ENCODE measurements around the gene PCIF1. TPM values are rescaled to one million over a fixed set of nuclear protein-coding genes. Genes with fewer than 3 reads are reported as not detected.
A peak's percentile ranks its signal among the peaks of the same experiment; 100 is the strongest.
"Not testable (repeated sequence)": the region's sequence is repeated elsewhere in the genome, so short reads cannot be mapped to it uniquely, and the experiment has no call there.

Gene PCIF1
- total and polyA plus RNA-seq, 9 of the 15 experiments (the other 6 are each of a cell fraction or from before 2014, with no cell fraction given), result 5.8 to 29.4 (median 11.3) TPM

- H3K4me2 ChIP-seq (ENCODE audit: insufficient read depth, low read length); H3K27ac ChIP-seq (ENCODE audit: extremely low read depth, low read depth, low read length); H3K36me3 ChIP-seq (ENCODE audit: control insufficient read depth, insufficient read depth, low read length); H3K9me1 ChIP-seq (ENCODE audit: control insufficient read depth, insufficient read depth, low read length); H2AFZ ChIP-seq (ENCODE audit: low read depth, low read length); in situ Hi-C loops (cut with MboI); BruUV-seq (replicated peaks); DNase-seq (ENCODE audit: extremely low read depth in 1 of 4, low spot score in 3 of 4); H3K27me3 ChIP-seq (ENCODE audit: control insufficient read depth in 2 of 2, insufficient read depth in 2 of 2, low read length in 2 of 2); H3K9me3 ChIP-seq (replicated peaks; ENCODE audit: control insufficient read depth, insufficient read depth, low read depth, low read length); CTCF ChIA-PET (ENCODE audit: low intra/inter-chr PET ratio); H3K9ac ChIP-seq (ENCODE audit: insufficient read depth in 1 of 2, low read depth in 2 of 2, low read length in 2 of 2); H3K79me2 ChIP-seq (ENCODE audit: control insufficient read depth, insufficient read depth, low read length); ATAC-seq; FAIRE-seq; H4K20me1 ChIP-seq (replicated peaks; ENCODE audit: control insufficient read depth, insufficient read depth, low read length); intact Hi-C loops (cut with micrococcal nuclease); POLR2A ChIA-PET; H3K4me3 ChIP-seq: not testable (repeated sequence)
- 4% methylated on average over 6 of the region's 6 CpGs for WGBS (ENCODE audit: insufficient coverage, low coverage, missing lambda C conversion rate)
- H3K4me1 ChIP-seq (replicated peaks in 1 of 2; ENCODE audit: control insufficient read depth in 2 of 2, insufficient read depth in 2 of 2, low read length in 2 of 2), result peaks cover 4 to 19% of the 10 kb centered on the region in 2 experiments; a peak in 4 of 5 replicates
Measured at GRCh38 chr20:45988830-45989229, 54.3 kb downstream of the PCIF1 start.

DNA sequence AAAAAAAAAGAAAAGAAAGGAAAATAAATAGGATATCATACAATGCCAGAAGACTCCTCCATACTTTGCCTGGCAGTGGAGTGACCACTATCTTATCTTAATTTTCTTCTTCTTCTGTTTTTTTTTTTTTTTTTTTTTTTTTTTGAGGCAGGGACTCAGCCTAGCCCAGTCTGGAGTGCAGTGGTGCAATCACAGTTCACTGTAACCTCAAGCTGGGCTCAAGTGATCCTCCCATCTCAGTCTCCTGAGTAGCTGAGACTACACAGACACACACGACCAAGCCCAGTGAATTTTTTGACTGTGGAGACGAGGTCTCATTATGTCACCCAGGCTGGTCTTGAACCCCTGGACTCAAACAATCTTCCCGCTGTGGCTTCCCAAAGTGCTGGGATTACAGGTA, 57.1 kb downstream of the PCIF1 start:
- intact Hi-C loops (cut with micrococcal nuclease), result no loop called here
- H3K4me1 ChIP-seq (replicated peaks in 1 of 2; ENCODE audit: control insufficient read depth in 2 of 2, insufficient read depth in 2 of 2, low read length in 2 of 2), result peaks cover 2 to 12% of the 10 kb centered on the region in 2 experiments; a peak in 3 of 5 replicates
- H3K27me3 ChIP-seq (ENCODE audit: control insufficient read depth in 2 of 2, insufficient read depth in 2 of 2, low read length in 2 of 2), result peaks cover under 1 to 8% of the 10 kb centered on the region in 2 experiments; a peak in 2 of 5 replicates
- 11% methylated on average over 3 of the region's 3 CpGs for WGBS (ENCODE audit: insufficient coverage, low coverage, missing lambda C conversion rate)
- FAIRE-seq, result no peak
- in situ Hi-C loops (cut with MboI), result no loop called here
- no peak for DNase-seq (ENCODE audit: extremely low read depth in 1 of 4, low spot score in 3 of 4)
- POLR2A ChIA-PET, result no interaction called here
- H3K9me3 ChIP-seq (replicated peaks; ENCODE audit: control insufficient read depth, insufficient read depth, low read depth, low read length), result no peaks in the 10 kb centered on the region
- peaks cover 4% of the 10 kb centered on the region; the same call in 1 of the 2 replicates for H4K20me1 ChIP-seq (replicated peaks; ENCODE audit: control insufficient read depth, insufficient read depth, low read length)
- no peak overlapping the region for H3K4me2 ChIP-seq (ENCODE audit: insufficient read depth, low read length)
- no peak overlapping the region for H3K9ac ChIP-seq (ENCODE audit: insufficient read depth in 1 of 2, low read depth in 2 of 2, low read length in 2 of 2)
- H2AFZ ChIP-seq (ENCODE audit: low read depth, low read length), result no peak overlapping the region
- CTCF ChIA-PET (ENCODE audit: low intra/inter-chr PET ratio), result no interaction called here
- H3K36me3 ChIP-seq (ENCODE audit: control insufficient read depth, insufficient read depth, low read length), result no peaks in the 10 kb centered on the region
- BruUV-seq (replicated peaks), result no TSS peak
- no peak overlapping the region for H3K4me3 ChIP-seq
- H3K27ac ChIP-seq (ENCODE audit: extremely low read depth, low read depth, low read length), result no peak overlapping the region
- no peaks in the 10 kb centered on the region for H3K9me1 ChIP-seq (ENCODE audit: control insufficient read depth, insufficient read depth, low read length)
- peak; percentile 65; the same call in 1 of the 2 replicates for TF ChIP-seq ZNF384 (IDR thresholded peaks at IDR 0.05; ENCODE audit: low read depth, low read length)
- TF ChIP-seq ZNF780A (CRISPR knock-in tag; IDR thresholded peaks at IDR 0.05), result no peak
- H3K79me2 ChIP-seq (ENCODE audit: control insufficient read depth, insufficient read depth, low read length), result no peaks in the 10 kb centered on the region
- no peak for ATAC-seq

Data from K562 (cell line).